Fibroblast of villous mesenchyme (primary cell): ENCODE data around the gene TRIM5. TPM values are rescaled to one million over a fixed set of nuclear protein-coding genes. Genes with fewer than 3 reads are reported as not detected.
"Not testable (repeated sequence)": the region's sequence is repeated elsewhere in the genome, so short reads cannot be mapped to it uniquely, and the experiment has no call there.

ENCODE experiments used
- DNase-seq: peaks from one replicate; pipeline ENCODE4 v3.0.0-alpha.2; 2010; ENCODE audit warnings: low read depth
- H3K4me3 ChIP-seq: 2 replicates; pipeline ENCODE4 v1.5.1; 2011; ENCODE audit warnings: low read depth, mild to moderate bottlenecking, low read length
- CTCF ChIP-seq: IDR thresholded peaks from 2 replicates; pipeline ENCODE4 v1.5.1; 2012; ENCODE audit warnings: low read depth, mild to moderate bottlenecking, low read length; ENCODE audit not compliant: insufficient read depth
- total RNA-seq: library from RNA; depleted of rRNA; stranded (reverse); fragments of >200 nt; gene quantifications from 2 replicates; pipeline ENCODE4 v1.2.3, GENCODE V29; 2012

The TRIM5 gene
- total RNA-seq, 1 donor = 65.2 TPM

GRCh38 chr11:5666402-5666793, 18.5 kb downstream of the TRIM5 start:
- no peak for TF ChIP-seq CTCF
- H3K4me3 ChIP-seq = no peak overlapping the region
- peak; percentile 56 for DNase-seq

GRCh38 chr11:5665746-5666401, 19.0 kb downstream of the TRIM5 start:
- no peak for TF ChIP-seq CTCF
- DNase-seq = peak; percentile 31
- H3K4me3 ChIP-seq = no peak overlapping the region

- H3K4me3 ChIP-seq = no peak overlapping the region
- no peak for DNase-seq
- no peak for TF ChIP-seq CTCF
Observed at GRCh38 chr11:5665051-5665570, 19.8 kb downstream of the TRIM5 start.

- TF ChIP-seq CTCF = no peak
- H3K4me3 ChIP-seq = no peak overlapping the region
Observed at GRCh38 chr11:5663511-5663910, 21.4 kb downstream of the TRIM5 start.

GRCh38 chr11:5658318-5658717, 26.6 kb downstream of the TRIM5 start:
- DNase-seq = no peak
- H3K4me3 ChIP-seq = no peak overlapping the region
- no peak for TF ChIP-seq CTCF

More at GRCh38 chr11:5663511-5663910, 21.4 kb downstream of the TRIM5 start:
- no peak for DNase-seq

GRCh38 chr11:5656956-5657355, 27.9 kb downstream of the TRIM5 start:
- H3K4me3 ChIP-seq, DNase-seq: not testable (repeated sequence)

GRCh38 chr11:5655474-5655873, 29.4 kb downstream of the TRIM5 start:
- no peak for DNase-seq
- H3K4me3 ChIP-seq = no peak overlapping the region
- no peak for TF ChIP-seq CTCF
